Measurements from ENCODE around the gene SMAD4.

DNA sequence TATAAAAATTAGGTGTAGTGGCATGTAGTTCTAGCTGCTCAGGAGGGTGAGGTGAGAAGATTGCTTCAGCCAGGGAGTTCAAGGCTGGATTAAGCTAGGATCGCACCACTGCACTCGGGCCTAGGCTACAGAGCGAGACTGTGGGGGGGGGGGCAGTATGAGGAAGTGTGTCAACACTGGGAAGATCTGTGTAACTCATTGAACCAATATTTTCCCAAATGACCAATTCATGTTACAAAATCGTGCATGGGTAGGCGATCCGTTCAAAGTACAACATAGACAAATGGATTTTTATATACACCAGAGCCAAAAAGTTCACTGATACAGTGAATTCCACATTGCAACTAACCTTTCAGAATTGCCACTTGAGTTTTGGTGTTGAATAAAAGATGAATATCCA lies 8.1 kb downstream of the SMAD4 start:
- TF ChIP-seq MAFK (IDR thresholded peaks at IDR 0.05; ENCODE audit: low read depth, low read length) (no peak), SP4 (IDR thresholded peaks at IDR 0.05; ENCODE audit: low read length) (no peak), SP1 (IDR thresholded peaks at IDR 0.05; ENCODE audit: low read depth, low read length) (no peak), POLR2AphosphoS5 (IDR thresholded peaks at IDR 0.05; ENCODE audit: low read depth, low read length) (peak; percentile 32; the same call in 1 of the 2 replicates), RAD21 (IDR thresholded peaks at IDR 0.05 in 1 of 2, conservative IDR thresholded peaks at IDR 0.05 in 1 of 2; ENCODE audit: low read depth in 2 of 2, low read length in 2 of 2) (no peak), EGR1 (IDR thresholded peaks at IDR 0.05; ENCODE audit: borderline replicate concordance, low read depth, low read length) (no peak), HDAC2 (IDR thresholded peaks at IDR 0.05; ENCODE audit: borderline replicate concordance in 1 of 2, low read depth in 2 of 2, low read length in 2 of 2) (no peak), SP2 (IDR thresholded peaks at IDR 0.05; ENCODE audit: low read length) (no peak), YY1 (IDR thresholded peaks at IDR 0.05; ENCODE audit: low read depth, low read length) (no peak)
- TF ChIP-seq, protein P1, sequence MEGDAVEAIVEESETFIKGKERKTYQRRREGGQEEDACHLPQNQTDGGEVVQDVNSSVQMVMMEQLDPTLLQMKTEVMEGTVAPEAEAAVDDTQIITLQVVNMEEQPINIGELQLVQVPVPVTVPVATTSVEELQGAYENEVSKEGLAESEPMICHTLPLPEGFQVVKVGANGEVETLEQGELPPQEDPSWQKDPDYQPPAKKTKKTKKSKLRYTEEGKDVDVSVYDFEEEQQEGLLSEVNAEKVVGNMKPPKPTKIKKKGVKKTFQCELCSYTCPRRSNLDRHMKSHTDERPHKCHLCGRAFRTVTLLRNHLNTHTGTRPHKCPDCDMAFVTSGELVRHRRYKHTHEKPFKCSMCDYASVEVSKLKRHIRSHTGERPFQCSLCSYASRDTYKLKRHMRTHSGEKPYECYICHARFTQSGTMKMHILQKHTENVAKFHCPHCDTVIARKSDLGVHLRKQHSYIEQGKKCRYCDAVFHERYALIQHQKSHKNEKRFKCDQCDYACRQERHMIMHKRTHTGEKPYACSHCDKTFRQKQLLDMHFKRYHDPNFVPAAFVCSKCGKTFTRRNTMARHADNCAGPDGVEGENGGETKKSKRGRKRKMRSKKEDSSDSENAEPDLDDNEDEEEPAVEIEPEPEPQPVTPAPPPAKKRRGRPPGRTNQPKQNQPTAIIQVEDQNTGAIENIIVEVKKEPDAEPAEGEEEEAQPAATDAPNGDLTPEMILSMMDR (IDR thresholded peaks at IDR 0.05; ENCODE audit: control extremely low read depth in 1 of 3, insufficient read depth in 1 of 3, low read depth in 1 of 3, low read length in 3 of 3), result no peak
- TF ChIP-seq, protein P2, sequence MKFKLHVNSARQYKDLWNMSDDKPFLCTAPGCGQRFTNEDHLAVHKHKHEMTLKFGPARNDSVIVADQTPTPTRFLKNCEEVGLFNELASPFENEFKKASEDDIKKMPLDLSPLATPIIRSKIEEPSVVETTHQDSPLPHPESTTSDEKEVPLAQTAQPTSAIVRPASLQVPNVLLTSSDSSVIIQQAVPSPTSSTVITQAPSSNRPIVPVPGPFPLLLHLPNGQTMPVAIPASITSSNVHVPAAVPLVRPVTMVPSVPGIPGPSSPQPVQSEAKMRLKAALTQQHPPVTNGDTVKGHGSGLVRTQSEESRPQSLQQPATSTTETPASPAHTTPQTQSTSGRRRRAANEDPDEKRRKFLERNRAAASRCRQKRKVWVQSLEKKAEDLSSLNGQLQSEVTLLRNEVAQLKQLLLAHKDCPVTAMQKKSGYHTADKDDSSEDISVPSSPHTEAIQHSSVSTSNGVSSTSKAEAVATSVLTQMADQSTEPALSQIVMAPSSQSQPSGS (IDR thresholded peaks at IDR 0.05; ENCODE audit: low read length), result no peak

All from H1 (cell line).